ENCODE data around the gene EML4.
"Not testable (repeated sequence)": the region's sequence is repeated elsewhere in the genome, so short reads cannot be mapped to it uniquely, and the experiment has no call there.

The EML4 gene

DNA sequence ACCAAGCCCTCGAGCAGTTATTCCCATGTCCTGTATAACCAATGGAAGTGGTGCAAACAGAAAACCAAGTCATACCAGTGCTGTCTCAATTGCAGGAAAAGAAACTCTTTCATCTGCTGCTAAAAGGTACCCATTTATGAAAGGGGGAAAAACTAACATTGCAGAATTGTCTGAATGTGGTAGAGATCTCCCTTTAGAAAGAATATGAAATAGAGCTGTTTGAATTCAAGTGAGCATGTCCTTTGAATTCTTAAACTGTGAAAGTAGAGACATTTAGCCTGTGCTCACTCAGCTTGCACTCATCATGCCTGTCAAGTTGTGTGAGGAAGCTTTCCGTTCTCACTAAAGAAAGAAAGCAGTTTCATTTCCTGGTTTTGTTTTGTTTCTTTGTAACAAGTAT lies 87.4 kb downstream of the EML4 start:
- no peak for DNase-seq (ENCODE audit: low read depth in 3 of 3)

DNA sequence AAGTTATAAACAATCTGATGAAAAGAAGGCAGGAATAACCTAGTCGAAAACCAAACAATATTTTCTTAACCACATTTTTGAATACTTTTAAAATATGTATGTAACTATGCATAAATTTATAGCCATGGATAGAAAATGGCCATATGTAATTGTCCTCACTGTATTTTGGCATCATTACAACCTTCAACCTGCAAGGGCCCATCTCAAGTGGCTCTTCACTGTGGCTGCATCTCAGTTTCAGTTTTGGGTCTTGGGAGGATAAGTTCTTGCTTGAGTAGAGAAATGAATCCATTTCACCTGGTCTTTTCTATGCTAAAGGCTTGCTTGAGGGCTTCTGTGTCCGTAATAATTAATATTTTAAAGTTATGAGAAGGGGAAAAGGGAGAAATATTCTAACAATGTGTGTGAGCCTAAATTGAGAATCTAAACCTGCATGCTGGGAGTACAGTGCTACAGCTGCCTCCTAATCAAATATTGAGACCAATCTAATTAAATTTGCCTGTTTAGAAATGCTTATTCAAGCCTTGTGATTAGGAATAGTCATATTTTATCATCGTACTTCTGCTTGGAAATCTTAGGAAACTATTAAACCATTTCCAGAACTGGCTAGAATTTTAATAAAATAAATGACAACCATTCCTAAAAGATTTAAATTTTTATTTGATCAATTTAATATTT lies 92.5 kb downstream of the EML4 start:
- no peak for DNase-seq (ENCODE audit: low read depth in 3 of 3)

DNA sequence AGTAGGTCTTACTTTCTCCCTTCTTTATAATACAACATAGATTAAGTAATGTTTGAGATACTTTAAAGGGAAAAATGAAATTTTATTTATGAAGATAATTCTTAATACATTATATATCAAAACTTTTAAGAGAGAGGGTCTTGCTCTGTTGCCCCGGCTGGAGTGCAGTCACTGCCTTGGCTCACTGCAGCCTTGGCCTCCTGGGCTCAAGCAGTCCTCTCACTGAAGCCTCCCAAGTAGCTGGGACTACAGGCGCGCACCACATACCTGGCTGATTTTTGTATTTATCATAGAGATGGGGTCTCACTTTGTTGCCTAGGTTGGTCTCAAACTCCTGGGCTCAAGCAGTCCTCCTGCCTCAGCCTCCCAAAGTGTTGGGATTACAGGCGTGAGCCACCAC lies 97.1 kb downstream of the EML4 start:
- DNase-seq (ENCODE audit: low read depth in 3 of 3): no peak

DNA sequence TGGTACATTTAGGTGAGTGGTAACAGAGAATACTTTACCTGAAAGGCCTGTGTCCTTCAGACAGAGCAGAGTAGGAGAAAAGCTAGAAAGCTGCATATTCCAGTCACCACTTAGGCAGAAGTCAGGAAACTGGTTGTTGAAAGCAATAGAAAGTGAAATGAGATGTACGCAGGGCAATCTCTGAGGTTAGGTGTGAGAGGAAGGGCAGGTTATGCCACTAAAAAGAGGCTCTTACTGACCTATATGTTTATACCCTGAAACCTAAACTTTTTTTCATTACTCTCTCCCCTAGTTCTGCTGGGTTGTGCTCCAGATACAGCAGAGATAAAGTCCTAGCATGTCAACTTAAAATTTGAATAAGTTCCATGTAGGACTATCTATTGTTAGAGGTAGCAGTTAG lies 98.4 kb downstream of the EML4 start:
- DNase-seq (ENCODE audit: low read depth in 3 of 3): no peak

DNA sequence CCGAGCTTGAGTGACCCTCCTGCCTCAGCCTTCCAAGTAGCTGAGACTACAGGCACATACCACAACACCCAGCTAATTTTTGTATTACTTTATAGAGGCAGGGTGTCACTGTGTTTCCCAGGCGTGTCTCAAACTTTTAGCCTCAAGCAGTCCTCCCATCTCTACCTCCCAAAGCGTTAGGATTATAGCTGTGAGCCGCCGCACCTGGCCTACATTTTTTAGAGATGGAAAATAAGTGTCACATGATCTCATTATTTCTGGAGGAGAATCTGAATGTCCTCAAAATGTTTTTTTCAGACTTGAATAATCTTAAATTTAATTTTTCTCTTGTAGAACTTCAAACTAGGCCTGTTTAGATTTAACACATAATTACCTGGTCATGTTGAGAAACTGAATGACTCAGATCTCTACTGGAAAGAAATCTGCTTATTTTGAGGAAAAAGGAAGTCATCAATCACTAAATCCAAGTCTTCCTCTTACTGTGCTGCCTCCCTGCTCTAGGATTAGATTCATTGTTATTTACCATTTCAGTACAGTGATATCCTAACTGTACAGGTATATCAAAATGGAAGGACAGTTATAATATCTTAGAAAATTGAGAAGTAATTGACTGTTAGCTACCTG lies 99.5 kb downstream of the EML4 start:
- DNase-seq (ENCODE audit: low read depth in 3 of 3): no peak

DNA sequence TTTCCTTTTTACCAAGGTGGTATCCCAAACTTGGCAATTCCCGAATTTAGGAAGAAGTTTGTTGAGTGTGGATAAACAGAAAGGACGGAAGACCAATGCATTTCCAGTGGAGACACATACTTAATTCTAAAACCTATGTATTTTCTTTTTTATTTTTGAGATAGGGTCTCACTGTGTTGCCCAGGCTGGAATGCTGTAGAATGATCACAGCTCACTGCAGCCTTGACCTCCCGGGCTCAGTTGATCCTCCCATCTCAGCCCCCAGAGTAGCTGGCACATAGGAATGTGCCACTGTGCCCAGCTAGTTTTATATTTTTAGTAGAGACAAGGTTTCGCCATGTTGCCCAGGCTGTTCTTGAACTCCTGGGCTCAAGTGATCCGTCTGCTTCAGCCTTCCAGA lies 101.6 kb downstream of the EML4 start:
- no peak for DNase-seq (ENCODE audit: low read depth in 3 of 3)

DNA sequence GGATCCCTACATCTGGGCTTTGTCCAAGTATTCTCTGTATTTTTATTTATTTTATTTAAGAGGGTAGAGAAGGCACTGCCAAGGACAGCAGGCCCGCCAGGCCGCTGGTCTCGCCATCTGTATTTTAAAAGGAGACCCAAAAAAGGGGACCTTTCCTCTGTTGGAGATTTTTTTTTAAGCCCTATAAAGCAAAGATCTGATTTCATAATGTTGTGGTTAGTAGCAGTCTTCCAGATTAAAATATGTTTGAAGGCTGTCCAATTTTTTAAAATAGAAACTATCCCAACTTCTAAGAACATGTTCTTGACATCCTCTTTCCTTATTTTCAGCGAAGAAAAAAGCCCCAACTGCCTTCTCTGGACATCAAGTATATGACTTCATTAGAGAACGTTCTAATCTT lies 102.1 kb downstream of the EML4 start:
- DNase-seq (ENCODE audit: low read depth in 3 of 3): not testable (repeated sequence)

DNA sequence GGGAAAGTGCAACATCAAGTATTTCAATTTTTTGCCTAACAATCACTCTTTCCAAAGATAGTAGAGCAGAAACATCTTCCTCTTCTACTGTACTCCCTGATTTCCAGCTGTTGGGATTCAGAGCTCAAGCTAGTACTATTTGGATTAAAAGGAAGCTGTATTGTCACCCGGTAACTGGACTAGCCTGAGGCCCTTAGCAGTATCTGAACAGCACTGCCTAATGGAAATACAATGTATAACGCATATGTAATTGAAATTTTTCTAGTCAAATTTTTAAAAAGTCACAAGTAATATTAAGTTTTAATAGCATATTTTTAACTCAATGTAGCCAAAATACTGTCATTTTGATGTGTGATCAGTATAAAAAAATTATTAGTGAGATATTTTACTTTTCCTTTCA lies 105.7 kb downstream of the EML4 start:
- DNase-seq (ENCODE audit: low read depth in 3 of 3): no peak

DNA sequence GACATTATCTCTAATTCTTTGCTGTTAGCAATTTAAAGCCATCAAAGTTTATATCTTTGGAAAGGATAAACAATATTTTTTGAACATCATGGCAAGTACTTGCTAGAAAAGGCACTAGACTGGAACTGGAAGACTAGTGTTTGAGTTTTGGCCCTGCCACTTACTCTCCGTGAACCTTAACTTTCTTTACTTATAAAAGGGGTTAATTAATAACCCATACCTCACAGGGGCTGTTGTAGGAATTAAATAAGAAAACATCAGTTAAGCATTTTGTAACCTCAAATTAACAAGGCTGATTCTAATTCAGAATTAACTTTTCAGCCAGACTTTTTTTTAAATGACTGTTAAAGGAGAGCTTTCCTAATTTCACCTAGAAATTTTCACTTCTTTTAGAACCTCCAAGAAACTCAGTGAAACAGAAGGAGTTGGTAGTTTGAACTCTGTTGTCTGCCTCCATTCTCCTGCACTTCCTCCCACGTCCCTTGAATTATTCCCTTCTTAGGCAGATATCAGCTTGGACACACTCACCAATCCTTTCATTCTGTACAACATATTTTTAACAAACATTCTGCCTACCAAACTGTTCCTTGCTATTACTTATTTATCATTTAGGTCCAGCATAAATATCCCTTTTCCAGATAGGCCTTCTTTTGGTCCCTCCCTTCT lies 112.4 kb downstream of the EML4 start:
- no peak for DNase-seq (ENCODE audit: low read depth in 3 of 3)

DNA sequence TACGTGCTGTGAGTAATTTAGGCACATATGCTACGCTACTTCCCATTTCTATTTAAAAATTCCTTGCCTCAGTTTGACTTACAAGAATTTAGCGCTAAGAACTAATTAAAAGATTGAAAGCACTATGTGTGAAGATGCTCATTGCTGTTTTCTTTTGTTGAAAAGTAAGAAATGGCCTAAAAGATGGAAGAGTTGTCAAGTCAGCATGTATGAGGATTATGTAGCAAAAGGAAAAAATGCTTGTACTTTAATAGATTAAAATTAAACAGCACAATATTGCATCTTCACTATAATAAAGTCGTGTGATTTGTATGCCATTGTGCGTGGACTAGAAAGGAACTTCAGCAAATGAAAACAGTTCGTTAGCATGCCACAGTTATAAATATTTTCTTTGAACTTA lies 114.9 kb downstream of the EML4 start:
- no peak for DNase-seq (ENCODE audit: low read depth in 3 of 3)

DNA sequence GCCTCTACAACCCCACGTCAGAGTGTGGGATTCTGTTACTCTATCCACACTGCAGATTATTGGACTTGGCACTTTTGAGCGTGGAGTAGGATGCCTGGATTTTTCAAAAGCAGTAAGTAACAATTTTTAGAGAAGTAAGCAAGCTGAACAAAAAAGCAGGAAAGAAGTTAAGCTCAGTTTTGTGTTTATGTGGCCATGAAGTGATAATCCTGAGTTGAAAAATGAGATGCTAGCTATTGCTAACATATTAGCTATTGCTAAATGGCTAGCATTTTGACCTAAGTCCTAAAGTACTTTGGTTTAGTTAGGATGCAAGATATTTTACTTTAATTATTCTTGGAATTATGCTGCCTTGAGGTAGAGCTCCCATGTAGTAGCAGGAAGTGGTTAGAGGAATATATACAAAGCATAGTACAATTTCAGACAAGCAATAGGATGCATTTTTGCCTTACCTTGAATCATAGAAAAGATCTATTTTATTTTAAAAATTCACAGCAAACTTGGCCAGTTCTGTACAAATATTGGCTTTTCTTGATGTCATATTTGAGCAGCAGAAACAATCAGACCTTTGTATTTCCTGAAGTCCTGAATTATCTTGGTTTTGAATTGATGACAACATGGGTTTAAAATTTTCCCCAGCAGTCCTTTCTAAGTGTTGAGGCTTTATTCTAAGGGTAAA lies 117.3 kb downstream of the EML4 start:
- no peak for DNase-seq (ENCODE audit: low read depth in 3 of 3)

DNA sequence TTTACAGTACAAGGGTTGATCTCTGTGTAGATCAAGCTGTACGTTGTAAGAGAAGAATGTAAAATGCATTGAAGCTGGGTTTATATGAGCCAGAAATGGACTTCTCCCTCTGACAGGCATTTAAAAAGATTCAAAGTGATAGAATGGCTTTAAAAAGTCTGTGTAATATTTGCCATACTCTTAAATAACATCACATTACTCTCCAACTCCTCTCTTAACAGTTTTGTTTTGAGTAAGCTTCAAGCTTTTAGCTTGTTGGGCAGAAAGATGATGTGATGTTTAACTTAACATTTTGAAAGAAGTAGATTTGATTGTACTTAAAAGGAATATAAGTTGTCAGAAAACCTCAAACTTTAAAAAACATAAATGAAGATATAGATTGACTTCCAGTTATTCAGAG lies 119.7 kb downstream of the EML4 start:
- no peak for DNase-seq (ENCODE audit: low read depth in 3 of 3)

DNA sequence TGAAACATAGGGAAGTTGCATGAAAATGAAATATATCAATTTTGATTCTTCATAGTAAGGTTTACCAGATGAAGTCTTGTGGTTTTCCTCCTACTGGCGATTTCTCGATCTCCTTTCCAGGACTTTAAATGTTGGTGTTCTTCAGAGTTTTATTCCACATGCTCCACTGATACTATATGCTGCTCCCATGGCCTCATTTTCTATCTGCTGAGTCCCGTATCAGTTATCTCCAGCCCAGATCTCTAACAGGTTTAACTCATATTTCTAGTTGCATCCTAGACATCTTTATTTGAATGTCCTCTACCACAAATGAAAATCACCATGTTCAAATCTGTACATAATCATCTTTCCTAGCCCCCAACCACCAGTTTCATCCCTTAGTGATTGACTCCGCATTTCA lies 120.1 kb downstream of the EML4 start:
- DNase-seq (ENCODE audit: low read depth in 3 of 3): no peak

DNA sequence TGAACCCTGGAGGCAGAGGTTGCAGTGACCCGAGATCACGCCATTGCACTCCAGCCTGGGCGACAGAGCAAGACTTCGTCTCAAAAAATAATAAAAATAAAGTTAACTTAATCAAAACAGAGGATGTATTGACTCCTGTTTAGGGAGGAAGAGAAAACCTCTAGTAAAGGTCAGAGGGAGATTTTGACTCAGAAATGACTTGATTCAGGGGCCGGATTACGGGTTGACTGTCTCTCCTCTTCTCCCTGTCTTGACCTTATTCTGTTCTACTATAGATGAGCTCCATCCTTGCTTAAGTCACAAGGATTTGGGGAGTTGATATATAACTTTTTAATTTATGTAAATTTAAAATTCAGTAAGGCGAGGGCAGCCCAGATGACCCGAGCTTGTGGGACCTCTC lies 120.9 kb downstream of the EML4 start:
- DNase-seq (ENCODE audit: low read depth in 3 of 3): no peak

DNA sequence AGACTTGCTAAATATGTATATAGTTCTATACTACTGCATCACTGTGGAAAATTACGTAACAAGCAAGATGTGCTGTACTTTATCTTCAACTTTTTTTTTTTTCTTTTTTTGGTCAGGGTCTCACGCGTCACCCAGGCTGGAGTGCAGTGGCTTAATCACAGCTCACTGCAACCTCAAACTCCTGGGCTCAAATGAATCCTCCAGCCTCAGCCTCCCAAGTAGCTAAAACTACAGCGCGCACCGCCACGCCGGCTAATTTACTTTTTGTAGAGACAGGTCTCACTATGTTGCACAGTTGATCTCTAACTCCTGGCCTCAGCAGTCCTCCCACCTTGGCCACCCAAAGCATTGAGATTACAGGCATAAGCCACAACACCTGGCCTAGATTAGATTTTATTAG lies 123.9 kb downstream of the EML4 start:
- no peak for DNase-seq (ENCODE audit: low read depth in 3 of 3)

DNA sequence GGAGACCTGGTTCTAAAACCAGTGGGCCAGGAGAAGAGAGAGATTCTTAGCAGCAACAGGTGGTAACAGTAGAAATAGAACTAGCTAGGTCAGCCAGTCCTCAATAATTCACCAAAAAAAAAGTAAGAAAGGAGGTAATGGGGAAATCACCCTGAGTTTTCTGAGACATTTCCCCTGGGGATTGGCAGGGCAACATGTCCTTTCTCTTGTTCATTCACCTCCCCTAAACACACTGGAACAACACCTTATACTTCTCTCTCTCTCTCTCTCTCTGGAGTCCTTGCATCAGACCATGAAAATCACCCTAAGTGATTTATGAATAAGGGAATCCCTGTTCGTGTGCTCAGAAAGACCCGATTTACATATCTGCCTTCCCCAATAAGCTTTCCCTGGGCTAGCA lies 127.1 kb downstream of the EML4 start:
- DNase-seq (ENCODE audit: low read depth in 3 of 3): no peak

DNA sequence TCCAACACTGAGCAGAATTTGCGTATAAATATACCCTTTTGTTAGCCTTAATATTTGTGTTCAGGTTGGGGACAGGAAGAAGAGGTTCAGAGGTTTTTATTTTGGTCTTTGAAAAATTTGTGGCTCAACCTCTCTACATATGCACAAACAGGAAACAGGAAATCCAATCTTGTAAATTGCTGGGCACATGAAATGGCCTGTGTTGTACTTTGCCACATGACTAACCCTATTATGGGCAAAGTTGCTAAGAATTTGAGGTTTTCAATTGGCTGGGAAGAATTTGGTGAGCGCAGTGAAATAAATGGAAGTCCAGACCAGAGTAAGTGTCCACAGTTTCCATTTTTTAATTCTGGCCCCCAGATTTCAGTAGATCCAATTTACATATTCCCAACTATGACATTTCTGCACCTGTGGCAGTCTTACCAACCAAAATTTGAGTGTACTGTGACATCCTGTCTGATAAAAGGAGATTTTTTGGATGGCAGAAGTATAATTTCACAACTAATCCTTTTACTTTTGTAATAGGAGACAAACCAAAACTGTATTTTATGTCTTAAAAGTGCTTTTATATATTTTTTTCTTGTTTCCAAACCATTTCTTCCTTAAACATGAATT lies 128.3 kb downstream of the EML4 start:
- no peak for DNase-seq (ENCODE audit: low read depth in 3 of 3)

DNA sequence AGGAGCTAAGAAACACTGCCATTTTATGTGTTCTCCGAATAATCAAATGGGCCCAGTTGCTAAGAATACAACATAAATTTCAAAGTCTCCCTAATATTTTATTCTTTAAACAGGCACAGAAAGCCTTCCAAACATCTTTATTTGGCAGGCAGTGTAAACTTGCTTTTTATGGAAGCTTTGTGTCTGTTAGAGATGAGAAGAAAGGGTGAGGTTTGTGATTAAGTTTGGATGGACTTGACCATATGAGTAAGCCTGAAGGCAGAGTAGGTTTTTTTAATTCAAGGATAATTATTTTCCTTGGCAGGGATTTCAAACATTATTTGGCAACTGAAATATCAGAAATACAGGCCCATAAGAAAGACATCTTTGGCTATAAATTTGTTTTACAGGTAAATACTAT lies 129.0 kb downstream of the EML4 start:
- no peak for DNase-seq (ENCODE audit: low read depth in 3 of 3)

DNA sequence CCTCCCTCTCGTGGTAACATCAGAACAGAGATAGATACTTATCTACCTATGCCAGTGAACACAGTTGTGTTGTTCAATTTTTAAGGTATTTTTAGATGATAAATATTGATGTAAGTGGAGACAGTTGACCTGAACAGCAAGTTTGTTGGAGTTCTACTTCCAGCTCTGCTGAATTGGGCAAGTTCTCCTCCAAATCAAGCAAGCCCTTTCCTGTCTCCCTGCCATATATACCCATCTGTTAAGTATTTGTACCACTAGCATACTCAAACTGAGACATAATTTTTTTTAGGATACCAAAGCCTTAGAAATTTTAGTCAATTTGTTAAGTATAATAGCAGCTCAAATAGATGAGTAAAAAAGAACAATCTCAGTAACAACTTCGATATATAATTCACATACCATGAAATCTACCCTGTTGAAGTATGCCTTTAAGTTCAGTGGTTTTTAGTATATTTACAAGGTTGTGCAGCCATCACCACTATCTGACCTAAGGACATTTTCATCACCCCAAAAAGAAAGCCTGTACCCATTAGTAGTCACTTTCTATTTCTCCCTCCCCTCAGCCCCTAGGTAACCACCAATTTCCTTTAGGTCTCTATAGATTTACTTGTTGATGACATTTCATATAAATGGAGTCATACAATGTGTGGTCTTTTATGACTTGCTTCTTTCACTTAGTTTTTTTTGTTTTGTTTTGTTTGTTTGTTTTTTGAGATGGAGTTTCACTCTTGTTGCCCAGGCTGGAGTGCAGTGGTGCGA lies 130.0 kb downstream of the EML4 start:
- no peak for DNase-seq (ENCODE audit: low read depth in 3 of 3)

DNA sequence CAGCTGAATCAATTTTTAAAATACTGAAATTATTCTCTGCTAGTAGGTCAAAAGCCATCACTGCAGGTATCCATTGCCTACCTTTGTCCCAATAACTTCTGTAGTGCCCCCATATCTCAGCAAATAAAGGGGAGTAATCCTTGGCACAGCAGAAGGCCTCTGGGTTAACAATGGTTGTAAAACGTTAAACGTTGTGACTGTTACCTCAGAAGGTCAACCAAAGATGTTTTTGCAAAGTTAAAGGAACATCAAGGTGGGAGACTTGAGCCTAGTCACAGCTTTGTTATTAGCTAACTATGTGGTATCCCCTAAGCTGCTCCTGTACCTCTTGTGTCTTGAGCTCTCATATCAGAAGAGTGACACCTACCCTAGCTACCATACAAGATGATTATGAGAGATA lies 131.4 kb downstream of the EML4 start:
- DNase-seq (ENCODE audit: low read depth in 3 of 3): no peak

DNA sequence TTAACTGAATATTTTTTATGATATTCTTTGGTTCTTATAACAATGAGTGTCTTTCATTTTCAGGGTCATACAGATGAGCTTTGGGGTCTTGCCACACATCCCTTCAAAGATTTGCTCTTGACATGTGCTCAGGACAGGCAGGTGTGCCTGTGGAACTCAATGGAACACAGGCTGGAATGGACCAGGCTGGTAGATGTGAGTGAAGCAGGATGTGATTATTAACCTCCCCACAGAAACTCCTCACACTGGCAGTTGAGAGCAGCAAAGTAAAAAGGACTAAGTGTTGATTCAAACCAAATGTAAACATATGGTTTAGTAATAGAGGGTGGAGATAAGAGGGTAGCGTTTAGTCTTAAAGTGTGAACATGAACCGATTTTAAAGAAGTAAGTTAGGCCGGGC lies 134.1 kb downstream of the EML4 start:
- no peak for DNase-seq (ENCODE audit: low read depth in 3 of 3)

Data from stimulated activated CD4-positive, alpha-beta T cell treated with anti-CD3 and anti-CD28 coated beads, TNF-alpha, amount 100 ng/mL, for 48 hours (primary cell).